Gastrocnemius medialis (tissue), 4 donors: ENCODE data around the gene DEFB124. TPM values are rescaled to one million over a fixed set of nuclear protein-coding genes. Genes with fewer than 3 reads are reported as not detected.
A peak's percentile ranks its signal among the peaks of the same experiment; 100 is the strongest.
"Not testable (repeated sequence)": the region's sequence is repeated elsewhere in the genome, so short reads cannot be mapped to it uniquely, and the experiment has no call there.

Experiments
- ATAC-seq, 2 donors: fragments of 150-250 bp; one replicate each; pipeline ENCODE4 v1.9.1; 2016
- DNase-seq, 2 donors: peaks; one replicate each; pipeline ENCODE4 v3.0.0-alpha.2; 2019
- H3K27ac ChIP-seq, 4 donors: fragments of 200-600 bp; sonication (generic); 1 replicate in 1 of 4; 2 replicates in 3 of 4; pipeline ENCODE4 v1.5.1; 2016 to 2018; ENCODE audit warnings: mild to moderate bottlenecking in 2 of 4, moderate library complexity in 1 of 4
- H3K27me3 ChIP-seq, 3 donors: fragments of 200-600 bp; sonication (generic) in 2 of 3; 1 replicate in 1 of 3; 2 replicates in 2 of 3; pipeline versions ENCODE4 v1.5.1 to v1.6.0; 2016 to 2019; ENCODE audit warnings: mild to moderate bottlenecking in 1 of 3, moderate library complexity in 1 of 3
- H3K36me3 ChIP-seq, 2 donors: fragments of 200-600 bp; sonication (generic) in 1 of 2; one replicate each; pipeline ENCODE4 v1.5.1; 2017 to 2018
- H3K4me1 ChIP-seq, 2 donors: fragments of 200-600 bp; sonication (generic) in 1 of 2; one replicate each; pipeline ENCODE4 v1.5.1; 2016 to 2017; ENCODE audit warnings: mild to moderate bottlenecking in 2 of 2
- H3K4me3 ChIP-seq, 4 donors: fragments of 200-600 bp; sonication (generic) in 3 of 4; 1 replicate in 1 of 4; 2 replicates in 3 of 4; pipeline ENCODE4 v1.5.1; 2016 to 2019; ENCODE audit warnings: mild to moderate bottlenecking in 2 of 4
- H3K9me3 ChIP-seq, 3 donors: fragments of 200-600 bp; sonication (generic) in 2 of 3; 1 replicate in 1 of 3; 2 replicates in 2 of 3; pipeline ENCODE4 v1.5.1; 2016 to 2019
- POLR2A ChIP-seq, 2 donors: fragments of 450-650 bp; IDR thresholded peaks; one replicate each; pipeline ENCODE4 v1.6.1; 2017; ENCODE audit warnings: antibody characterized with exemption in 2 of 2, mild to moderate bottlenecking in 2 of 2, moderate library complexity in 2 of 2
- in situ Hi-C, 4 donors: fragments of 200-750 bp; cut with MboI; loops; one replicate each; pipeline versions ENCODE4 v1.15.0 to v1.8.0; 2017; ENCODE audit warnings: low sequenced_read_pairs in 4 of 4
- intact Hi-C: fragments of 100-400 bp; cut with DNase I; formaldehyde crosslinking; loops from one replicate; pipeline ENCODE4 v1.15.1; 2023; ENCODE audit warnings: low total_unique reads
- total RNA-seq, 4 donors: library from RNA; depleted of rRNA; stranded (reverse); fragments of >200 nt; gene quantifications; one replicate each; pipeline versions ENCODE4 v1.1.0 to v1.2.3, GENCODE V29; 2016
- TF ChIP-seq, protein P1 (sequence below), 5 experiments: fragments of 450-650 bp in 3 of 5; fragments of 200-600 bp in 2 of 5; sonication (generic) in 2 of 5; IDR thresholded peaks in 4 of 5; conservative IDR thresholded peaks in 1 of 5; 1 replicate in 4 of 5; 2 replicates in 1 of 5; pipeline ENCODE4 v1.5.1; 2016 to 2019; ENCODE audit warnings: antibody characterized with exemption in 5 of 5, mild to moderate bottlenecking in 3 of 5, moderate library complexity in 3 of 5

The DEFB124 gene
- total RNA-seq, 4 donors from 2014 or later, result not detected

DNA sequence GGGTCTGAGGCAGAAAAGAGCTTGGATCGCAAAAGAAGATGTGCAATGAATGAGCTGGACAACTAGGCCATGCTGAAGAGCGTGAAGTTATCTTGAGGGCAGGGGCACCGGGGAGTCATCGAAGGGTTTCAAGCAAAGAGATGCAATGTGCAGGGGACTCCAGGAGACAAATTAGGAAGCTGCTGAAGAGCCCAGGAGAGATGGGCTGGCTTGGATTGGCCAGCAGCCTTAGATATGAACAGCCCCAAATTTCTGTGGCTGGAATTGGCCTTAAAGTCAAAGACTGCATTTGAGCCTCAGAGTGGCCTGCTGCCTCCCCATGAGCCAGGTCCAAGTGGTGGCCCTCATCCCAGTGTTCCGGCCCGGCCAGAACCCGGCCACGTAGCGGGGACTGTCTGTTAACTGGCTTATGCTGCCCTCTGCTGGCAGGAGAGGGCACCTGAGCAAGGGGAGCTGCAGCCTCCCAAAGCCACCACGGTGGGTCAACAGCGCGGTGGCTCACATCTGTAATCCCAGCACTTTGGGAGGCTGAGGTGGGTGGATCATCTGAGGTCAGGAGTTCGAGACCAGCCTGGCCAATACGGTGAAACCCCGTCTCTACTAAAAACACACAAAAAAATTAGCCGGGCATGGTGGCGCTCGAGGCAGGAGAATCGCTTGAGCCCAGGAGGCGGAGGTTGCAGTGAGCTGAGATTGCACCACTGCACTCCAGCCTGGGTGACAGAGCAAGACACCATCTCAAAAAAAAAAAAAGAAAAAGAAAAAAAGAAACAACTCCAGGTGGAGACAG is 28.2 kb upstream of the DEFB124 start:
- not testable (repeated sequence) for H3K9me3 ChIP-seq, H3K36me3 ChIP-seq, H3K4me3 ChIP-seq, H3K4me1 ChIP-seq, H3K27ac ChIP-seq, H3K27me3 ChIP-seq
- peak; percentile 85 to 90 for ATAC-seq
- intact Hi-C loops (loop anchor here (1.0 kb wide), 1 partner anchor 43 kb away; no protein-coding TSS in a partner anchor), in situ Hi-C loops (loop anchor here in 2 of 4 donors (5.0 kb wide), 1 partner anchor 41 kb away; no protein-coding TSS in a partner anchor)
- TF ChIP-seq, protein P1, sequence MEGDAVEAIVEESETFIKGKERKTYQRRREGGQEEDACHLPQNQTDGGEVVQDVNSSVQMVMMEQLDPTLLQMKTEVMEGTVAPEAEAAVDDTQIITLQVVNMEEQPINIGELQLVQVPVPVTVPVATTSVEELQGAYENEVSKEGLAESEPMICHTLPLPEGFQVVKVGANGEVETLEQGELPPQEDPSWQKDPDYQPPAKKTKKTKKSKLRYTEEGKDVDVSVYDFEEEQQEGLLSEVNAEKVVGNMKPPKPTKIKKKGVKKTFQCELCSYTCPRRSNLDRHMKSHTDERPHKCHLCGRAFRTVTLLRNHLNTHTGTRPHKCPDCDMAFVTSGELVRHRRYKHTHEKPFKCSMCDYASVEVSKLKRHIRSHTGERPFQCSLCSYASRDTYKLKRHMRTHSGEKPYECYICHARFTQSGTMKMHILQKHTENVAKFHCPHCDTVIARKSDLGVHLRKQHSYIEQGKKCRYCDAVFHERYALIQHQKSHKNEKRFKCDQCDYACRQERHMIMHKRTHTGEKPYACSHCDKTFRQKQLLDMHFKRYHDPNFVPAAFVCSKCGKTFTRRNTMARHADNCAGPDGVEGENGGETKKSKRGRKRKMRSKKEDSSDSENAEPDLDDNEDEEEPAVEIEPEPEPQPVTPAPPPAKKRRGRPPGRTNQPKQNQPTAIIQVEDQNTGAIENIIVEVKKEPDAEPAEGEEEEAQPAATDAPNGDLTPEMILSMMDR (IDR thresholded peaks at IDR 0.05 in 4 of 5, conservative IDR thresholded peaks at IDR 0.05 in 1 of 5), result peak; percentile 81 to 93 (median 85)
- peak; percentile 50 to 63 for DNase-seq

DNA sequence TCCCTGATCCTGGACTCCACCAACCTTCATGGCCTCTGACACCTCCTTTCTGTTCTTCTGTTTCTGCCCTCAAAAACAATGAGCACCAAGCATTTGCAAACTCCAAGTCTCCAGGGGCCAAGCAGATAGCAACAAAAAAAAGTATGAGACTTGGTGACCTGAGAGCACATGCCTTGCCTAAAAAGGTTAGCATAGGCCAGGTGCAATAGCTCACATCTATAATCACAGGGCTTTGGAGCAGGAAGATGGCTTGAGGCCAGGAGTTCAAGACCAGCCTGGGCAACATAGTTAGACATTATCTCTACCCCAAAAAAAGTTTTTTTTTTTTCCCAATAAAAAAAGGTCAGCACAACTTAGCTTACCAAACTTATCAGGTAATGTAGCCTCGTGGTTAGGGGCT is 25.6 kb upstream of the DEFB124 start:
- Histone ChIP-seq H3K9me3 (no peaks in the 10 kb centered on the region), H3K27ac (no peak overlapping the region), H3K4me3 (no peak overlapping the region), H3K4me1 (peaks cover 0 to 10% of the 10 kb centered on the region in 2 donors), H3K27me3 (peaks cover 0 to 4% (median 0%) of the 10 kb centered on the region in 3 donors), H3K36me3 (no peaks in the 10 kb centered on the region)
- intact Hi-C loops, result no loop called here
- DNase-seq, result no peak
- no peak for ATAC-seq
- TF ChIP-seq, protein P1 (IDR thresholded peaks at IDR 0.05 in 4 of 5, conservative IDR thresholded peaks at IDR 0.05 in 1 of 5), result no peak
- TF ChIP-seq POLR2A (IDR thresholded peaks at IDR 0.05), result no peak
- in situ Hi-C loops, result loop anchor here in 2 of 4 donors (5.0 kb wide), 1 partner anchor 38 kb away; no protein-coding TSS in a partner anchor

DNA sequence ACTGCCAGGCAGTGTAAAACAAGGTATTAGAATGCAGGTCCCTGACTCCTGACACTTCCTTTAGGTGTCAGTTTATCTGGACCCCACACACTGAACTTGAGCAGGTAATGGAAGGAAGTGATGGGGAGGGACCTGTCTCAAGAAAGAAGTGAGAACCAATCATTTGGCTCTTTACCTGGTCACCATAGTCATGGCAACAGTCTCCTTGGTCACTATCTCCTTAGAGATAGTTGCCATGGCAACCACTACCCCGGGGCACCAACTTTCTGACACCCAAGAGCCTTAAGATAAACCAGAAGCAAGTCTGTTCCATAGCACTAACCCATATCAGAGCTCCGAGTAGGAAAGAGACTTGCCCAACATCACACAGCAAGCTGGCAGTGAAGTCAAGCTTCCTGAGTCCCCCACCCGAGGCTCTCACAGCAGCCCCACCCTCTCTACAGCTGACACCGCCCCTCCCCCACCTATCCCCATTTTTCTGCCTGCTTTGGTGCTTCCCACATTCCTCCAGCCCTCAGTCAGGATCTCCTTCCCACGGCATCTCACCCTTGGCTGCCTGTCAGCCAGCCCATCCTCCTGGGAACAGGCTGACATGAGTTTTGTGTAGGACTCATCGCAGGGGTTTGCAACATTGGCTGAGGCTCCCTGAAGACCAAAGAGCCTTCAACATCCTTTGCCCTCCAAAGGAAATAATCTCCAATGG is 23.1 kb upstream of the DEFB124 start:
- H3K4me1 ChIP-seq, result peaks cover 0 to 10% of the 10 kb centered on the region in 2 donors
- no peak overlapping the region for H3K4me3 ChIP-seq
- peak overlapping the region; percentile 16 to 59 (median 50) for H3K27ac ChIP-seq
- in situ Hi-C loops (no loop called here), intact Hi-C loops (no loop called here)
- peaks cover 0 to 4% (median 0%) of the 10 kb centered on the region in 3 donors for H3K27me3 ChIP-seq
- ATAC-seq (peak in 1 of 2 donors; percentile 29), DNase-seq (no peak)
- TF ChIP-seq POLR2A (IDR thresholded peaks at IDR 0.05), result no peak
- TF ChIP-seq, protein P1 (IDR thresholded peaks at IDR 0.05 in 4 of 5, conservative IDR thresholded peaks at IDR 0.05 in 1 of 5), result no peak
- no peaks in the 10 kb centered on the region for H3K9me3 ChIP-seq
- H3K36me3 ChIP-seq, result no peaks in the 10 kb centered on the region

DNA sequence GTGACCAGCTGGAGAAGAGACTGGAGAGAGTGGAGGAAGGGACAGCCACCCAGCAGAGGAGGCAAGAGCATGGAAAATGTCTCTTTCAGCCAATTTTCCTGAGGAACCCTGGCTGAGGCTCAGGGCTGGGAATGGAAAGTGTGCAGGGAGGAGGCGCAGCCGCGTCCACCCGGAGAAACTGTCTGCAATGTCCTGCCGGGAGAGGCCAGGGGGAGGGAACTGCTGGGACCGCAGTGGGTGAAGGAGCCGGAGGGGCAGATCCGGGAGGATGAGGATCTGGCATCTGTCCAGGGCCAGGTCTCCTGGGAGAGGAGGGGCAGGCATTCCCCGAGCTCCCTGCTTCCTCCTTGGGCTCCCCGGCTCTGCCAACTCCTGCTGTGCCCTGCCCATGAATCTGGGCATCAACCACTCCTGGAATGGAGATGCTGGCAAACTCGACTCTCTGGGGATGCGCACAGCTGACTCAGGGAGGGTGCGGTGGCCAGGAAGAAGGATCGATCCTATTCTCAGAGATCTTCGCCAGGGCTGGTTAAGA is 21.9 kb upstream of the DEFB124 start:
- Histone ChIP-seq H3K36me3 (no peaks in the 10 kb centered on the region), H3K27ac (peak overlapping the region; percentile 26 to 59 (median 50)), H3K9me3 (no peaks in the 10 kb centered on the region), H3K4me3 (no peak overlapping the region), H3K27me3 (peaks cover 0 to 4% (median 0%) of the 10 kb centered on the region in 3 donors), H3K4me1 (peaks cover 0 to 10% of the 10 kb centered on the region in 2 donors)
- in situ Hi-C loops (no loop called here), intact Hi-C loops (no loop called here)
- no peak for TF ChIP-seq POLR2A (IDR thresholded peaks at IDR 0.05)
- TF ChIP-seq, protein P1 (IDR thresholded peaks at IDR 0.05 in 4 of 5, conservative IDR thresholded peaks at IDR 0.05 in 1 of 5), result no peak
- ATAC-seq (peak; percentile 56 to 66), DNase-seq (peak in 1 of 2 donors; percentile 32)
